ENCODE data around the gene LRRC4.

Gene LRRC4

DNA sequence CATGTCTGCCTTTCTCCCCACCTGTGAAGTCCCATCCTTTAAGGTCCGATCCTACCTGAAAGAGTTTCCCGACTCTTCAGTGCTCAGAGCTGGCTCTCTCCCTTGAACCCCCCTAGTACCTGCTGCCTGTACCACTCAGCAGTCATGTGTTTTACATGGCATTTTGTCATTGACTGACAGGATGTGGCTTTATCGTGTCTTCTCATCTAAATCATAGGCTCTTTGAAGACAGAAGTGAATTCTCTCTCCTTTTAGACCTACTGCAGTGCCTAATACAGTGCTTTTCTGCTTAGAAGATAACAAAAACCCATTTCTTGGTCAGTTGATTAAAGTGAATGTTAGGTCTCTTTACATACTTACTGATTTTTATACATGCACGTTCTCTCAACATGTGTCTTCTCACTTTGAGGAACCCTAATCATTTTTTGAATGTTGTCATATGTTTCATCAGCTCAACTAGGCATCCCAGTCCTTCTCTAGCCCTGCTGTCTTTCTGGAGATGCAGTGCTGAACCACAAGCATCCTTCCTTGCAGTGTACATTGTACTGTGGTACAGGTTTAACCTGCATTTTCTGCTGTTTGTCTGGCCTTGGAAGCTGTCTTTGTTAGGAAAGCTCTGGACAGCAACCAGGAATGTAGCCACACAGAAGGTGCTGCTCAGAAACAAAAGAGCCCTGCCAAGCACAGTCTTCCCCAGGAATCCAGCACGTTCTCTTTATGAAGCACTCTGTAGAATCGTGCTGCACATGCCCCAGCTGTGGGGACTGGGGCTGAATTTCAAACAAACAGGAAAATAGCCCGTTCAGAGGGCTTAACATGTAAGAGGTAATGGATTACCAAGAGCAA is 28.1 kb upstream of the LRRC4 start:
- peak; percentile 37 for DNase-seq

DNA sequence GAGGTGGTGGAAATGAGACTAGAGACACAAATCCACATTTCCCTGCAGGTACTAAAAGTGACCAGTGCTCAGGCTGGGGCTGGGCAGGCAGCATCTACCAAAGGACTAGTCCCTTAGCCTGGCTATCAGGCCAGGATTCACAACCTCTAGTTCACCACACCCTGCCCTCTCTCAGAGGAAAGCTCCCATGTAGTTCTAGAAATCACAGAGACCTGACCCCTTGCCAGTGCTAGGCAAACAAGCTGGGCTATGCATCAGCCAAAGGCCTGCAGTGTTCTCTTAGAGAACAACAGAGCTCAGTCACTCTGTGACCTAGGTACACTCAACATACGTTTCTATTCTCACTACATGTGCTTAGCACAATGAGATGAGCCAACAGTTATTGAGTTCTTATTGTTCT is 26.7 kb upstream of the LRRC4 start:
- no peak for DNase-seq

DNA sequence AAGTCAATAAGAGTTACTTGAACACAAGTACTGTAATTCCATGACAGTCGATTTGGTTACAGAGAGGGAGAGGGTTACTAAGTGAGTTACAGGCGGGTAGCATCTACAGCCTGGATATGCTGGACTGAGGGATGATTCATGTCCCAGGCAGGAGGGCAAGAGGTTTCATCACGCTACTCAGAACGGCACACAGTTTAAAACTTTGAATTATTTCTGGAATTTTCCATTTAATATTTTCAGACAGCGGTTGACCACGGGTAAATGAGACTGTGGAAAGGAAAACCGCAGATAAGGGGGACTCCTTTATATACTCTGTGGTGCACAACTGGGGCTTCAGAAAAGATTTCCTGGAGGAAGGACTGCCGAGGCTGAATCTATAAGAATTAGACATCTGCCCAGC is 25.7 kb upstream of the LRRC4 start:
- no peak for DNase-seq

DNA sequence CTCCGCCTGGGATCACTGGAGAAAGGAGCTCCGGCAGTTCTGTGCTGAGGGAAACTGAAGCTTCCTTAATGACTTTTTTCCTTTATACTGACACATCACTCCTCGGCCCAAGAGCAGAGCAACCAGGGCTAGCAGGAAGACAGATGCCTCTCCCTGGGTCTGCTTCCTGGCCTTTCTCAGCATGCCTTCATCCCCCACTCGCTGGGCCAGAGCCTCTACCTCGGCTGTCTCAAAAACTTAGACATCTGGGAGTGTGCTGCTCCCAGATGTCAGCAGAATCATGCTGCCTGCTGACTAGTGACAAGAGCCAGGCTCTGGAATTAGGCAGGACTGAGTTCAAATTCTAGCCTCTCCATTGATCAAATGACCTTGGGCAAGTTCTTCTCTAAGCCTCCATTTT is 24.4 kb upstream of the LRRC4 start:
- DNase-seq, result no peak

DNA sequence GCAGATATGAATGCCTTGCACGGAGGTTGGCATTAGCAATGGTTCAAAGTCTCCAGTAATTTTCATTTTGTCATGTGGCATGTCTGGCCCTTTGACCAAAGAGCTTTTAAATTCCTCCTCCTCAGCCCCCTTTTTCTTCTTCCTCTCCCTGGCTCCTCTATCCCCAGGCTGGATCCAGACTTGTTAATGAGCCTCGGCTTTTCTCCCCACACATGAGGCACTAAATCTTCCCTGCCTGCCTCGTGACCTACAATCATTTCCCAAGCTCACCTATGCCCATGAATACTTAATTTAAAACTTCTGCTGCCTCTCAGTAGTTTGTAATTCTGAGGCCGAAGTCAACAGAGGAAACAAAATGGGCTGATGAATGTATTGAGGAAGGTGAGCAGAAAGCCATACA is 23.3 kb upstream of the LRRC4 start:
- DNase-seq, result no peak

DNA sequence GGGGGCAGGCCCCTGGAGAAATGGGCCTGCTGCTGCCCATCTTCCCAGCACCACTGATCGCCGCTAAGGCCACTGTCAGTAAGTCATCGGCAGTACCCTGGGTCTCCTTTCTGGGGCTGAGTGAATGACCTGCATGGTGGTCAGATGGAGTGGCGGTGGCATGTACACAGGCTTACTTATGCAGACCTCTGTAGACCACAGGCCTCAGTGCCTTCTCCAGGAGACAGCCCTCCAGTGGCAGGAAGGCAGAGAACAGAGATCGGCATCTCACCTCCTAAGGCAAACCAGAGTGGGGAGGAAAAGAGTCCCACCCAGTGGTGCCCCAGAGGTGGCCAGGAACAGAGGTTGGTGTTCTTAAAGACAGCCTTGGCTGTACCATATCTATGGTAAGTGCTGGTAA is 22.8 kb upstream of the LRRC4 start:
- no peak for DNase-seq

DNA sequence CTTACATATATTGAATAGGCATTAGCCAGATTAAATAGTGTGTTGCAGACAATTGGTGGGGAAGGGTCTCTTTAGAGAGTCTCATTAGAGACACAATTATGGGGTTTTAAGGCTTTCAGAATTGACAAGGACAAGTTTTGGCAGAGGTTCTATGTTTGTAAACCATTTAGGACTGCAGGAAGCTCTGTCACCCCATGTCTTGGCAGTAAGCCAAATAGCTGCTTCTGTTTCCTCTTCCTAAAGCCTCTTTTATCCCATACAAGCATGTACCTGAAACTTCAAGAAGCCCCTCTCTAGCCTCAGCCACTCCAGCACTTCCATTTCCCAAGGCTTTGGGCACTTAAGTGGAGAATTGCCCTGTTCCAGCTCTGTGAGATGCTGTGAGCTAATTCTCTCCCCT is 21.8 kb upstream of the LRRC4 start:
- peak; percentile 31 for DNase-seq

DNA sequence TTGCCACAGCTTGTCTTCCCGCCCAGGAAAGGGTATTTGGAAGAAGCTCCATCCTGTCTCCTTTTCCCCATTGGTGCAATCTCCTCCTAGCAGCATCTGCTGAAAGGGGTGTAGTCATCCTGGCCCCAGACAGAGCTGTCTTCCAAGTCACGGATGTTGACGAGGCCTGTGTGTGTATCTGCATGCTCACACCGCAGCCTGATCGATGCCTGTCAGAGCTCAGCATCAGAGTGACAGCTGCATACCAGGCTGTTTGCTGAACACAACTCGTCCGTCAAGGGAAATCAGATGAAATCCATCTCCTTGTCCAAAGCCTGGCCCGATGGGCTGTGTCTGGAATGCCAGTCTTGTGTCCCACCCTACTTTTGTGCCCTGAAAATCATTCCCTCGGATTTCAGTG is 21.2 kb upstream of the LRRC4 start:
- DNase-seq, result no peak

DNA sequence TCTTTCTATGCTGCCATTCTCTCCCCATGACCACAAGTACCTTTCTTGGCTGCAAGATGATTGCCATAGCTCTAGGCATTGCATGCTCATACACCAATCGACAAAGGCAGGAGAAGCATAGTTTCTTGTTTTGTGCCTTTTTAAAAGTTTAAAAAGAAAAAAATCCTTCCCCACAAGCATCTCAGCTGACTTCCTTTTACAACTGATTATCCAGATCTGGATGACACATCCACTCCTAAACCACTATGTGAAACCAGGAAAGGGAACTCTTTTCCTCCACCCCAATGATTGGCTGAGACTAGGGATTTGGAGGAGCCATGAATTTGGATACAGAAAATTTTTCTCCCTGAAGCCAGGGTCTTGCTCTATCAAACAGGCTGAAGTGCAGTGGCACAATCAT is 14.5 kb upstream of the LRRC4 start:
- no peak for DNase-seq

DNA sequence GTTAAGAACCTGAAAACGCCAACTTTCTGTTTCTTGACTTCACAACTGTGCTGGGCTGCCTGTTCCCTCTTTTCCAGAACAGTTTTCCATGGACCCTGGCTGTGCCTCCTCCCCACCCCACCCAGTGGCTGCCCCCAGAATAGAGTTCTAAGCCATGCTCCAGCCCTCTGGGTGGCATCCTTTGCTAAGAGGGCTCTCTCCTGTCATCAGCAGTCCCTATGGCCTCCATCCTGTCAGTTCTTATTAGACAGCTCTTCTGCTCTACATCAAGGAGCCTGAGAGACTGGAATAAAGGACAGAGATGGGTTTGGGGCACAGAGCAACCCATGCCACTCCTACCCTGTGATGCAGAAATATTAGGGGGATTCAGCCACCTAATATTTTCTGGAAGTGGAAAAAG is 13.9 kb upstream of the LRRC4 start:
- DNase-seq, result no peak

DNA sequence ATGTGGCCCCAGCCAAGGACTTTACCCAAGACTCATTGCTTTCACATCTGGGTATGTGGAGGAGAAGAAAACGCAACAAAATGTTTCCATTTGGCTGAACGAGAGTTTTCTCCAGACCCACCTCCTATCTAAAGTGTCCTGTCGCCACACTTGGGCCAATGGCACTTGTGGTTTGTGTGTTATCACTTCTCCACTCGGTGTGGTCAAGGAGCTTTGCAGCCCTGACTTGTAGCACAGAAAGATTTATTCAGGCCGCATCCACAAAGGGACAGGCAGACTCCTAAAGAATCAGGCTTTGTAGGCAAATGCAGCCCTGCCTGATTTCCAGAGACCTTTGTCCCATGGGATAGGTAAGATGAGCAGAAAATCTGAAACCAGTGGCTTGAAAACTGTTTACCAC is 12.8 kb upstream of the LRRC4 start:
- no peak for DNase-seq

DNA sequence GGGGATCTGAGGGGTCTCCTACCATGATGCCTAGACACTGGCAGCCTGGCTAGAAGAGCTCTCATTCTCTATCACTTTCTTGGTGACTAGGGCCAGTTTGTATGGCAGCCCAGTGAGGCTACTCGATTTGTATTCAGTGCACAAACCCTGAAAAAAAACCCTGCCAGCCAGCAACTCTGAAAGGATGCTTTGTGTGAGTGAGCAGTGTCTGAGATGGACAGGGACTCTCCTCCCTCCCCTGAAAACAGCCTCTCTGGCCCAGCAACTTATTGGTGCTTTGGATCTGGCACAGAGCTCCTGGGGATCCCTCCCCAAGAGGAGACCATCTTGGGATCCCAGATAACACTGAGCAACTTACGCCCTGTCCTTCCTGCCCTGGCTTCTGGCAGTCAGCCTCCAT is 10.8 kb upstream of the LRRC4 start:
- DNase-seq, result no peak

DNA sequence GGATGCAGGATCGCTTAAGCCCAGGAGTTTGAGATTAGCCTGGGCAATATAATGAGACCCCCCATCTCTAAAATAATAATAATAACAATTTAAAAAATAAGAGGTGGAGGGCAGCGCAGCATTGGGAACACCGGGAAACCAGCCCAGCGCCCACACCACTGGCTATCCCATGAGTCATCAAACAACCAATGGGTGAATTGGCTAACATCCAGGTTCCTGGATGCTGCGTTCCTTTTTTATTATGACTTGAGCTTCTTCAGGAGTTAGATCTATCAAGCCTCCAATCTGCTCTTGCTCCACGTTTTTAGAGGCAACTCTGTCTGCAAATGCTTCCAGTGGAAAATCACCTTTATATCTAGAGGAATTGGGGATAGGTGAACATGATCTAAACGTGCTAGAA is 10.0 kb upstream of the LRRC4 start:
- no peak for DNase-seq

DNA sequence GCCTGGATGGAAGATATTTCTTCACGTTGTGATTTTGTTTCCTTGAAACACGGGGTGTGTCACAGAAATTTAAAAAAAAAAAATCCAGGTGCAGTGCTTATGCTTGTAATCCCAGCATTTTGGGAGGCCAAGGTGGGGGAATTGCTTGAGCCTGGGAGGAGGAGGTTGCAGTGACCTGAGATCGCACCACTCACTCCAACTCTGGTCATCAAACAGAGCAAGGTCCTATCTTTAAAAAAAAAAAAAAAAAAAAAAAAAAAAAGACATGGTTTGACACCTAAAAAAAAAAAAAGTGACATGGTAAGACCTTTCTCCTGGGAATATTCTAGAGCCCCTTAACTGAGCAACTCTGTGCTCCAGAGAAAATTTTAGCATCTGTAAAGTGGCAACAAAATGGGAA is 9.0 kb upstream of the LRRC4 start:
- no peak for DNase-seq

DNA sequence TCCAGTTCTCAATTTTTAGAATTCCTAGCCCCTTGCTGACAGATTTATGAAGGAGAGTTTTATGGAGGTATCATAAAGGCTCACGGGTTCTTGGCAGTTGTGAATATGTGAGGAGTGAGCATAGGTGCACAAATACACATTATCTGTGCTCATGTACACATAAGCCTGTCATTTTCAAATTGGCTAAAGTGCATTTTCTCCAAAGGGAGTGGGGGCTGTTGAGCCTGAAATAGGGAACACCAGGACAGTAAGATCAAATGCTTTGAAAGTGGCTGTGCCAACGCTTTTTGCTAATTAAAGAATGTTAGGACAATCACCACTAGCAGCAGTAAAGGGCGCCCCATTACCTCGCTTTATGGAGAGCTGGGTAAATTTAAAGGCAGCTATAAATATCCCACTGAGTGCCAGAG is 8.3 kb upstream of the LRRC4 start:
- no peak for DNase-seq

DNA sequence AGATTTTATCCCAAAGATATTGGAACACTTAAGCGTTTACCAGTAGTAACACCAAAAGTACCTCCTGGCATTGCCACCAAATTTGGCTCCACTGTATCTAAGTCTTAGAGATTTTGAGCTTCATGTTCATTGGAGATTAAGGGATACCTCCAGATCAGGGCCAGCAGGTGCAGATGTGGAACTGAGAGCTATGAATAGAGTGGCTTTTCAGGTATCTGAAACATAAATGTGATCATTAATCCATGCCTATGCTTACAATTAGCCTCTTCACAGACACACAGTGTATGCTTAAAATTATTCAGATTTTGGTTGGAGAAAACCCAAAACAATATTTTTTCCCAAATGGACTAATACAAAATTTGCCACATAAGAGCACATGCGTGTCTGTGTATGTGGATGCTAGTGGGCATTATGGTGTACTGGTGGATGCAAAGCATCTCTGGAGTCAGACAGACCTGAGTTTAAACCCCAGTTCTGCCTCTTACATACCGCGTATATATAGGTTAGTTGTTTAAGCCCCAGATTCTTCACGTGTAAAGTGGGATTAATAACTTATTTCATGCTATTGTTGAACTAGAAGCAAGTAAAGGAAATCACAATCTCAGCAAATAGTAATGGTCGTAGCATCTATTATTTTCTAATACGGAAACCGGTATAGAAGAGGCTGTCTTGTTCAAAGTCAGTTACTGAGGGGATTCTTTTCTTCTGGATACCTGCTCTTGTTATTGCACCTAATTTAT is 6.8 kb upstream of the LRRC4 start:
- DNase-seq, result no peak

DNA sequence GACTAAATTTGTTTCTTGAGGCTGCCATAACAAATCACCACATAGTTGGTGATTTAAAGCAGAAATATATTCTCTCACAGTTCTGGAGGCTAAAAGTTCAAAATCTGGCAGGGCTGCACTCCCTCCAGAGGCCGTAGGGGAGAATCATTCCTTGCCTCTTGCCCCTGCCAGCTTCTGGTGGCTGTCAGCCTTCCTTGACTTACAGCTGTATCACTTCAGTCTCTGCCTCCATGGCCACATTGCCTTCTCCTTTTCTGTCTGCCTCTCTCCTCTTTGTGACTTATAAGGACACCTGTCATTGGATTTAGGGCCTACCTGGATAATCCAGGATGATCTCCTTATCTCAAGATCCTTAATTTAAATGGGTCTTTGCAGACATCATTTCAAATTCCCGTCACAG is 5.8 kb upstream of the LRRC4 start:
- DNase-seq, result no peak

DNA sequence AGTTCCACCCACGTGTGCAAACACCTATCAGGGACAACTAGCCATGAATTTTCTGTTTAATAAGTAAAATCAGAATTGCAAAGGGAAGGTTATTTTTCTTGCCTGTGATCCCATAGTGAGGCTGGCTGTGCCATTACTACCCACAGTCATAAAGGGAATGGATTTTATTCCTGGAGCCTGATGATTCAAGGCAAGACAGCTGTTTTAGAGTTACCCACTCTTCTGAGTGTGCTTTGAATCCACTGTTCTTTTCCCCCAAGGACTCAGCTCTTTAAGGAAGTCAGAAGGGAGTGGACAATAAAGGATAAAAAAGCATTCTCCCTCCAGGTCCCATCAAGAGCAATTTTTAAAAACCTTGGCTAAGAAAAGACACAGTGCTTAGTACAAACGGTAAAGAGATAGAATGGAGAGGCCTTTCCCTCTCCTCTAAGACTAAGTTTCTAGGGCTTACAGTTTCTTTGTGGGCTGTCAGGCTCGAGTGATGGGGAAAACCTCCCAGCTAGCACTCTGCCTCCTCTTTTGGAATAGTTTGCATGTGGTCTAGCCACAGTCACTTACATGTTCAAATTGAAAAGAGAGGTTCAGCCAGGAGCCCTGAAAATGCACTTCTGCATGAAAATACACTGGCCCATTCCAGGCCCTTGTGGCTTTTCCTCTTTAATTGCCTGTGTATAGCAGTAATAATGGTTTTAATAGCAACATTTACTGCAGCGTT is 5.1 kb upstream of the LRRC4 start:
- DNase-seq, result no peak

DNA sequence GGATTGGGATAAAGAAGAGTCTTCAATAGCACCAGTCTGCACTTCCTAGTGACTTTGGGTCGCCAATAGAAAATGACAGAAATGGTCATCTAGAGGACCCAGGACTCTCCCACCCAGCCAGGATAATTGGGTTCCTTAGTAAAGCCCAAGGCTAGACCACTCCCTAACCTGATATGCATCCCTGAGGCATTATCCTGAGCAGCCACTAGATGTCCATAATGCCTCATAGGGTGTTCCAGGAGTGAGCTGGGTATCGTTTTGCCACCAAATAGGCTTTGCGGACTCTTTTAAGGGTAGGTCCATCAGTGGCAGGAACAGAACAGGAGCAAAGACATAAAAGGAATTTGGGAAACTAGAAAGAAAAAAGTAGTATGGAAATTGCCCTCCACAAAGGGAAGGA is 4.5 kb upstream of the LRRC4 start:
- DNase-seq, result no peak

DNA sequence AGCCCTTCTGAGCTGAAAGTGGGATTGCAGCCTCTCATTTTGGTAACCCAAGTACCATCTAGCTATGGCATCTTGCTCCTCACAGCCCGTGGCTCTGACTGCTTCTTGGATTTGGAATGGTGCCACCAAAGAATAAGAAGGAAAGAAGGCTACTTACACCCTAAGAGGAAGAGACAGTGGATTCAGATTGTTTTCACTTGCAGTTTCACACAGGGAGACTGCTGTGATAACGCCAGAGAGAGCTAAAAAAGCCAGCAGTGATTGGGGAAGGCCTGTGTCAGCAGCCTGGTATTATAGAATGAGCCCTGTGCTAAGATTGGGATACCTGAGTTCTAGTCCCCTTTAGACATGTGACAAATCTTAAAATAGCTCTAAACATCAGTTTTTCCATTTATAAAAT is 3.6 kb upstream of the LRRC4 start:
- no peak for DNase-seq

DNA sequence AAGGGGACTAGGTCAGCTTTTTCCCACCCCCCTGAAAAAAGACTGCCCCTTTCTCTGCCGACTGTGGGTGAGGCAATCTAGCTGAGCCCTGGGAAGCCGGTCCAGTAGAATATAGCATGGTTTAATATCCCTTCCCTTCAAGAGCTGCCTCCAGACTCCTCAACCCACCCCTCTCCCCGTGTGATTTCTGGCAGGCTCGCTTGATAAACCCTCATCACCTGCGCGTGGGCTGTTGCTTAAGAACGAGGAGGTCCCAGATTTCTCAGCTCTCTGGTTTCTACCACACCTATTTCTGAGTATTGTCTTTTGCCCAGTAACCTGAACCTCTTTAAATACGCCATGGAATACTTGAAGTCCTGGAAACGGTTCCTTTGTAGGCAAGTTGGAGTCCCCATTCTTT is 2.0 kb upstream of the LRRC4 start:
- no peak for DNase-seq

DNA sequence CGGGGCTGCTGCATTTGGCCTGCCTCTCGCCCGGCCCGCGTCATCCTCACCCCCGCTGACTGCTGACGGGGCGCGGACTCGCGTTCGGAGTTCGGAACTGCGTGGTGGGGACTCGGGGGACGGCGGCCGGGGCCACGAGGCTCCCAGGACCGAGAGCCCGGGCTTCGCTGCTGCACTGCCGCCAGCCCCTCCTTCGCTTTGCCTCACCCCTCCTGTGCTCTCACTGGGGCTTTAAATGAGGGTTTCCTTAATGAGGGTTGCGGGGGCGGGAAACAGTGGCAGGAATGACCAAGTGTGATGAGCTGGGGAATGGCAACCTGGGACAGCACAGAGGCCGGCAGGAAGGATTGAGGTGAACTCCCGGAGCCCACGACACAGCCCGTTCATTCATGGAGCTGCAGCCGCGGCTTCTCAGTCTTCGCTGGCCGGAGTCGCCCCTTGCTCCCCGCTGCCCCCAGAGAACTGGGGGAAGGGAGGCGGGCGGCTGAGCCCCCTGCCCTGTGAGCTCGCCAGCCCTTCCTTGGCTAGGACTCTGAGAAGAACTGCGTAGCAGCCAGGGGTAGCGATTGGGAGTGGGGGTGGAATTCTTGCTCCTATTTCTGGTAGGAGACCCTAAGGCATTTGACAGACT is 1.5 kb upstream of the LRRC4 start:
- DNase-seq, result peak; percentile 15

DNA sequence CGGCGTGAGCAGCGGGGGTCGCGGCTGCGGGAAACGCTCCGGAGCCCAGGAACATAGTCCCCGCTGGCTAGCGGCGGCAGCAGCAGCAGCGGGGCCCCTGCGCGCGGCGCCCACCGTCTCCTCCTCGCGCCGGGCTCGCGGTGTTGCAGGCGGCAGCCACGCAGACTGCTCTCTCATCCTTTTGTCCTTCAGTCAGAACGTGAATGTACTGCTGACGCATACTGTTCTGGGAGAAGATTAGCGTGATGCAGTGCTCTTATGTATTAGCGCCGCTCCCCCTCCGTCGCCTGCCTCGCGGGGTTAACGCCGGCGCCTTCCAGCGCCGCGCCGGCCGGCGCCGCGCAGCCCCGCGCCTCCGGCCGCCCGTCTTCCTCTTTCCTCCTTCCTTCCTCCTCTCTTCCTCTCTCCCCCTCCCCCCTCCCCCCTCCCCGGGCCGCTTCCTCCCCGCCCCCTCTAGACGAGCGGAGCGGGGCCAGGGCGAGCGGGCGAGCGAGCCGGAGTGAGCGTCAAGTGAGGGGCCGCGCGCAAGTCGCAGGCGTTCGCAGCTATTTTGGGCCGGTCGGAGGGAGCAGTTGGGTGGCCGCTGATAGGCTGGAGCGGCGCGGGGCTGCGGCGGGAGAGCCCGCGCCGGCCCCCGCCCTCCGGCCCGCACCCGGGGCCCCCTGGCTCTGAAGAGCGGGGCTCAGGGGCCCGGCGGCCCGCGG is 816 bp upstream of the LRRC4 start:
- DNase-seq, result peak; percentile 51

Measured in CD4-positive, alpha-beta T cell treated with Interleukin-17A for 4 hours (primary cell).